Embryonic facial prominence (tissue), 1 donor: ENCODE data around the gene ADIG.

Experiments
- DNase-seq: peaks from one replicate; pipeline ENCODE4 v3.0.0-alpha.2; 2016; ENCODE audit errors: extremely low spot score

The ADIG gene

GRCh38 chr20:38581013-38581412, at the start of gene ADIG:
TSS of gene ADIG (plus strand) at chr20:38581197. CDS start at chr20:38581251, 54 bp downstream.
- no peak for DNase-seq

GRCh38 chr20:38534756-38535155, 46.2 kb upstream of the ADIG start:
- DNase-seq, result no peak

GRCh38 chr20:38536310-38536709, 44.7 kb upstream of the ADIG start:
- DNase-seq, result no peak

- no peak for DNase-seq
Observed at GRCh38 chr20:38537176-38537575, 43.8 kb upstream of the ADIG start.

GRCh38 chr20:38538789-38539188, 42.2 kb upstream of the ADIG start:
- no peak for DNase-seq

- DNase-seq, result no peak
Observed at GRCh38 chr20:38543014-38543906, 37.7 kb upstream of the ADIG start.

- DNase-seq, result no peak
Observed at GRCh38 chr20:38545771-38546170, 35.2 kb upstream of the ADIG start.

- no peak for DNase-seq
Observed at GRCh38 chr20:38547288-38548085, 33.5 kb upstream of the ADIG start.

GRCh38 chr20:38548356-38549083, 32.5 kb upstream of the ADIG start:
- DNase-seq, result no peak

GRCh38 chr20:38550274-38550673, 30.7 kb upstream of the ADIG start:
- DNase-seq, result no peak

- DNase-seq, result no peak
Observed at GRCh38 chr20:38551056-38551626, 29.9 kb upstream of the ADIG start.

GRCh38 chr20:38554986-38555385, 26.0 kb upstream of the ADIG start:
- DNase-seq, result no peak

GRCh38 chr20:38555395-38555794, 25.6 kb upstream of the ADIG start:
- DNase-seq, result no peak

- no peak for DNase-seq
Observed at GRCh38 chr20:38557174-38557573, 23.8 kb upstream of the ADIG start.

GRCh38 chr20:38558596-38559360, 22.2 kb upstream of the ADIG start:
- DNase-seq, result no peak

GRCh38 chr20:38559764-38560163, 21.2 kb upstream of the ADIG start:
- DNase-seq, result no peak

- no peak for DNase-seq
Observed at GRCh38 chr20:38563802-38564431, 17.1 kb upstream of the ADIG start.

- no peak for DNase-seq
Observed at GRCh38 chr20:38564680-38565079, 16.3 kb upstream of the ADIG start.

- no peak for DNase-seq
Observed at GRCh38 chr20:38566036-38566598, 14.9 kb upstream of the ADIG start.
